T-helper 1 cell (primary cell): ENCODE data around the gene DNLZ.

Experiments used
- DNase-seq, 5 donors: peaks; one replicate each; pipeline ENCODE4 v3.0.0-alpha.2; 2012 to 2020

DNLZ gene

GRCh38 chr9:136342181-136343120 lies 21.1 kb downstream of the DNLZ start:
- peak in 4 of 5 donors; percentile 31 to 42 (median 34) for DNase-seq

- DNase-seq = no peak
Observed at GRCh38 chr9:136341769-136342168, 21.8 kb downstream of the DNLZ start.

- DNase-seq = no peak
Observed at GRCh38 chr9:136341042-136341655, 22.4 kb downstream of the DNLZ start.

- no peak for DNase-seq
Observed at GRCh38 chr9:136340356-136341041, 23.0 kb downstream of the DNLZ start.

GRCh38 chr9:136339958-136340310 lies 23.6 kb downstream of the DNLZ start:
- no peak for DNase-seq

- peak in 1 of 5 donors; percentile 22 for DNase-seq
Observed at GRCh38 chr9:136339173-136339957, 24.2 kb downstream of the DNLZ start.

GRCh38 chr9:136338511-136338910 lies 25.0 kb downstream of the DNLZ start:
- DNase-seq = no peak

GRCh38 chr9:136337416-136338395 lies 25.8 kb downstream of the DNLZ start:
- DNase-seq = no peak

- no peak for DNase-seq
Observed at GRCh38 chr9:136336881-136337280, 26.7 kb downstream of the DNLZ start.

- DNase-seq = no peak
Observed at GRCh38 chr9:136336156-136336870, 27.2 kb downstream of the DNLZ start.

- no peak for DNase-seq
Observed at GRCh38 chr9:136335296-136336155, 28.0 kb downstream of the DNLZ start.

GRCh38 chr9:136334541-136334940 lies 29.0 kb downstream of the DNLZ start:
- DNase-seq = no peak

GRCh38 chr9:136333486-136333885 lies 30.1 kb downstream of the DNLZ start:
- no peak for DNase-seq

- DNase-seq = no peak
Observed at GRCh38 chr9:136333045-136333444, 30.5 kb downstream of the DNLZ start.

GRCh38 chr9:136332482-136332983 lies 31.0 kb downstream of the DNLZ start:
- no peak for DNase-seq

- DNase-seq = no peak
Observed at GRCh38 chr9:136331556-136332481, 31.7 kb downstream of the DNLZ start.

- DNase-seq = no peak
Observed at GRCh38 chr9:136331030-136331429, 32.5 kb downstream of the DNLZ start.

- no peak for DNase-seq
Observed at GRCh38 chr9:136330406-136330990, 33.0 kb downstream of the DNLZ start.
